Measurements from ENCODE around the gene ZNF692. TPM values are rescaled to one million over a fixed set of nuclear protein-coding genes. Genes with fewer than 3 reads are reported as not detected.
"Not testable (repeated sequence)": the region's sequence is repeated elsewhere in the genome, so short reads cannot be mapped to it uniquely, and the experiment has no call there.

ZNF692 gene
- total RNA-seq, 1 donor from 2014 or later: 26.8 TPM

GRCh38 chr1:248837045-248837780 is 21.7 kb downstream of the ZNF692 start:
- DNase-seq (ENCODE audit: low spot score): no peak
- peaks cover 10% of the 10 kb centered on the region for H3K4me1 Mint-ChIP-seq (ENCODE audit: unreplicated experiment)
- H3K36me3 Mint-ChIP-seq (ENCODE audit: low read depth, unreplicated experiment): no peaks in the 10 kb centered on the region
- TF ChIP-seq CTCF (IDR thresholded peaks at IDR 0.05; ENCODE audit: unreplicated experiment): no peak
- H3K4me3 Mint-ChIP-seq (ENCODE audit: unreplicated experiment): no peak overlapping the region
- H3K27ac Mint-ChIP-seq (ENCODE audit: unreplicated experiment): no peak overlapping the region
- no peaks in the 10 kb centered on the region for H3K9me3 Mint-ChIP-seq (ENCODE audit: unreplicated experiment)
- H3K27me3 Mint-ChIP-seq (ENCODE audit: unreplicated experiment): peaks cover 8% of the 10 kb centered on the region

- no peak for DNase-seq (ENCODE audit: low spot score)
- Mint-ChIP-seq H3K4me1 (ENCODE audit: unreplicated experiment) (no peaks in the 10 kb centered on the region), H3K9me3 (ENCODE audit: unreplicated experiment) (no peaks in the 10 kb centered on the region), H3K36me3 (ENCODE audit: low read depth, unreplicated experiment) (peaks cover 5% of the 10 kb centered on the region), H3K27me3 (ENCODE audit: unreplicated experiment) (peaks cover 5% of the 10 kb centered on the region), H3K4me3 (ENCODE audit: unreplicated experiment) (no peak overlapping the region), H3K27ac (ENCODE audit: unreplicated experiment) (no peak overlapping the region)
- no peak for TF ChIP-seq CTCF (IDR thresholded peaks at IDR 0.05; ENCODE audit: unreplicated experiment)
Observed at GRCh38 chr1:248834343-248834940, 24.4 kb downstream of the ZNF692 start.

GRCh38 chr1:248831842-248832241 is 27.0 kb downstream of the ZNF692 start:
- DNase-seq (ENCODE audit: low spot score): no peak
- no peak for TF ChIP-seq CTCF (IDR thresholded peaks at IDR 0.05; ENCODE audit: unreplicated experiment)
- no peak overlapping the region for H3K4me3 Mint-ChIP-seq (ENCODE audit: unreplicated experiment)
- H3K9me3 Mint-ChIP-seq (ENCODE audit: unreplicated experiment): no peaks in the 10 kb centered on the region
- H3K27ac Mint-ChIP-seq (ENCODE audit: unreplicated experiment): no peak overlapping the region
- H3K27me3 Mint-ChIP-seq (ENCODE audit: unreplicated experiment): peaks cover 1% of the 10 kb centered on the region
- H3K4me1 Mint-ChIP-seq (ENCODE audit: unreplicated experiment): peaks cover 1% of the 10 kb centered on the region
- H3K36me3 Mint-ChIP-seq (ENCODE audit: low read depth, unreplicated experiment): peaks cover 5% of the 10 kb centered on the region

- not testable (repeated sequence) for H3K36me3 Mint-ChIP-seq (ENCODE audit: low read depth, unreplicated experiment); H3K9me3 Mint-ChIP-seq (ENCODE audit: unreplicated experiment); H3K27me3 Mint-ChIP-seq (ENCODE audit: unreplicated experiment); DNase-seq (ENCODE audit: low spot score); H3K27ac Mint-ChIP-seq (ENCODE audit: unreplicated experiment); H3K4me1 Mint-ChIP-seq (ENCODE audit: unreplicated experiment); H3K4me3 Mint-ChIP-seq (ENCODE audit: unreplicated experiment)
Observed at GRCh38 chr1:248830718-248831017, 28.2 kb downstream of the ZNF692 start.

GRCh38 chr1:248828845-248829244 is 30.0 kb downstream of the ZNF692 start:
- no peak for TF ChIP-seq CTCF (IDR thresholded peaks at IDR 0.05; ENCODE audit: unreplicated experiment)
- no peaks in the 10 kb centered on the region for H3K9me3 Mint-ChIP-seq (ENCODE audit: unreplicated experiment)
- H3K4me3 Mint-ChIP-seq (ENCODE audit: unreplicated experiment): no peak overlapping the region
- peak overlapping the region; percentile 11 for H3K27ac Mint-ChIP-seq (ENCODE audit: unreplicated experiment)
- DNase-seq (ENCODE audit: low spot score): no peak
- H3K27me3 Mint-ChIP-seq (ENCODE audit: unreplicated experiment): peaks cover 11% of the 10 kb centered on the region
- H3K4me1 Mint-ChIP-seq (ENCODE audit: unreplicated experiment): peaks cover 23% of the 10 kb centered on the region
- peaks cover 19% of the 10 kb centered on the region for H3K36me3 Mint-ChIP-seq (ENCODE audit: low read depth, unreplicated experiment)

Measured in endothelial cell (in vitro differentiated cells).